ENCODE results near the gene ELN.

ELN gene

DNA sequence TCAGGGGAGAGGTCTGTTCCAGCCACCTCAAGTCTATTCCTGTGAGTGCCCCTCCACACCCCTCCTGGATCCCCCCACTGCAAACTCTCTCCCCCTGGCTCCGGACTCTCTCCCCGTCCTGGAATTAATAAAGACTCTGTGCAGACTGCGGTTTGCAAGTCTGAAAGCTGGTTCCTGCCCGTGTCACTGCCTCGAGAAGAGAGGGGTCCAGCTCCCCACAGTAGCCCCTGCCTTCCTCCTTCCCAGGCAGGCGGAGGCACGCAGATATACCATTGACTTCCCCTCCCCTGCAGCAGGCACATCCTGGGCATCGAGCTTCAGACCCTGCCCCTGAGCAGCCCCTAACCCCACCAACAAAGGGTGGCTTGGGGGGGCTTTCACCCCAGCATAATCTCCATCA lies 2.2 kb upstream of the ELN start:
- DNase-seq = no peak

DNA sequence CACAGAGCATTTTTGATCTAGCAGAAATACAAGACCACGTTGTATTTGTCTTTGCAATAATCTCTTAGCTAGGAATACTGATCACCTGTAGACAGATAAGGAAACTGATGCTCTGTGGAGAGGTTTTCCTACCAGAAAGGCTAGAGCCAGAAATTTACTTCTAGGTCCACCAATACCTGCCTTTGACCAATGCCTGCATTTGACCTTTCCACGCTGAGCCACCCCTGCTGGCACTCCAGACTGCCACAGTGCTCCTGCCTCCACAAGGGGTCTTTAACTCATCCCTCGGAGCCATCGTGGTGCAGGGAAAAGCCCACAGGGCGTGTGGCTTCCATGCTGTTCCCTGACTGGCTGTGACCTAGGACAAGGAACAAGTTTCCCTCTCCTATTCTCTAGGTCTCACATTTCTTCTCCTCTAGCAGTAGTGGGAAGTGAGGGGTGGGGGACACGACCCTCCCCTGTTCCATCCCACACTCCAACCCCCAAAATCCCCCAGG lies 1.5 kb upstream of the ELN start:
- no peak for DNase-seq

DNA sequence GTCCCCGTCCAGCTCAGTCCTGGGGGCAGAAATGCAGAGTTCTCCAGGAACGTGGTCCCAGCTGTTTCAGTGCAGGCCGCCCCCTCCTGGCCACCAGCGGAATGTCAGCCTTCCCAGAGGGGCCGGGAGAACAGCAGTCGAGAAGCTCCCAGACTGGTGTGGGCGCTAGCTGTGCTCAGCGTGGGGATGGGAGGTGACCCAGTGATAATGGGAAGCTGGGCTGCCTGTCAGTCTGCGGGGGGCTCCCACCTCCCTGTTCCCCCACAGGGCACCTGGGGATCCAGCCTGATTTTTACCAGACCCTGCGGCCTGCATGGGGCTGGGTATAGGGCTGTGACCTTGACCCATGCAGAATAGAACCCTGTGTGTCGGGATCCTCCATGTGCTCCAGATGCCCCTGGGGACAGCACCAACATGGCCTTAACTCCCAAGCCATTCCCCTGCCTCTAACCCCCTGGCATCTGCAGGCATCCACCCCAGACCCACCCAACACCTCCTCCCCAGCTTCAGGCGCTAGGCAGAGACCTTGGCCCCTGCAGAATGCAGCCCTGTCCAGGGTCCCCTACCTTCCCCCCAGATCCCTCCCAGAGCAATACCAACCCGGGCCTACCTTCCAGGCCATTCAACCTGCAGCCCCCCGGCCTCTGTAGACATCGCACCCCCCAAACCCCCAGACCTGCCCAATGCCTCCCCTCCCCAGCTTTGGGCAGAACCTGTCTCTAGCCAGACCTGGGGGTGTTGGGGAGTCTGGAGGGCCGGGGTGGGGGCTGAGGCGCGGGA lies 880 bp upstream of the ELN start:
- peak; percentile 76 for DNase-seq

GRCh38 chr7:74028321-74028838 lies 407 bp downstream of the ELN start:
- DNase-seq = no peak

DNA sequence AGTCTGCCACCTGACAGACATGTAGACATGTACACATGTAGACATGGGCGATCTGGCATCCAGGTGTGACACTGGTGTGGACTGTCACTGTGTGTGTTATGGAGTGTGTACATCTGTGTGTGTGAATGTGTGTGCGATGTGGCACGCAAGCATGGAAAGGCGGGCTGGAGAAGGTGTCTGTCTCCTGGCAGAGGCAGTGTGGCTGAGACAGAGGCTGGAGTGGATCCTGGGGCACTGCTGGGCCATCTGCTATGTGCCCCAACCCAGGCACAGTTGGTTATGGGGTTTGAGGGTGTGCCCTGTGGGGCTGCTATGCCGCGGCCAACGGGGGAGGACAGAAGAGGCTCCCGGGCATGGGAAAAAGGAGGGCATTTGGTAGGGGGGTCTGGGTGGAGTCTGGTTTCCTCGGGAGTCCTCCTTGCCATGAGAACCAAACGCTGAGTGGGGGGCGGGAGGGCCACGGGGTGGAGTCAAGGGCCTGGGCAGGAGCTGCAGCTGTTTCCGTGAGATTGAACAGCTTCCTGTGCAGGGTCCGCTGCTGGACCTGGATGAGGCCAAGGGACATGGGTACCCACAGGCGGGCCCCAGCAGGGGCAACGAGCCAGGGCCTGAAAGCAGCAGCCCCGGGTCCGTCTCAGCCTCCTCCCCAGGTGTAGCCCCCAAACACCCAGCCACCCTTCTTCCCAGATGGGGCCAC lies 1.3 kb downstream of the ELN start:
- DNase-seq = no peak

DNA sequence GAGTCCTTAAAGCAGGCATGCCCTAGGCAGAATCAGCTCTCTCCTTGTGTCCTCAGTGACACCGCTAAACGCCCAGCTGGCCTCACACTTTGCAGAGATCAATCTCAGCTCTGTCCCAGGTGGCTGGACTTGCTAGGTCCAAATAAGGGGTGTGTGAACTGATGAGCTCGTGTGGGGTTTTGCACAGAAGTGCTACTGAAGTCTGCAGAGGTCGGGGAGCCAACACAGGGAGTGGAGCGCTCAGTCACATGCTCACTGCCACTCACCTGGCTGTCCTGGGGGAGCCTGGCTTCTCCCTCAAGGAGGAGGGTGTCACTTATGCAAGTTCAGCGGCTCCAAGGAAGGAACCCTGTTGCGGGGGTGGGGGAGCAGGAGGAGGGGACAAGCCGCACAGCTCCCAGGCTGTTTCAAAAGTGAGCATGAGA lies 2.0 kb downstream of the ELN start:
- no peak for DNase-seq

GRCh38 chr7:74030861-74031260 lies 2.9 kb downstream of the ELN start:
- no peak for DNase-seq

- DNase-seq = no peak
These were observed 3.6 kb downstream of the ELN start for GRCh38 chr7:74031403-74032190.

GRCh38 chr7:74032191-74032490 lies 4.2 kb downstream of the ELN start:
- no peak for DNase-seq

DNA sequence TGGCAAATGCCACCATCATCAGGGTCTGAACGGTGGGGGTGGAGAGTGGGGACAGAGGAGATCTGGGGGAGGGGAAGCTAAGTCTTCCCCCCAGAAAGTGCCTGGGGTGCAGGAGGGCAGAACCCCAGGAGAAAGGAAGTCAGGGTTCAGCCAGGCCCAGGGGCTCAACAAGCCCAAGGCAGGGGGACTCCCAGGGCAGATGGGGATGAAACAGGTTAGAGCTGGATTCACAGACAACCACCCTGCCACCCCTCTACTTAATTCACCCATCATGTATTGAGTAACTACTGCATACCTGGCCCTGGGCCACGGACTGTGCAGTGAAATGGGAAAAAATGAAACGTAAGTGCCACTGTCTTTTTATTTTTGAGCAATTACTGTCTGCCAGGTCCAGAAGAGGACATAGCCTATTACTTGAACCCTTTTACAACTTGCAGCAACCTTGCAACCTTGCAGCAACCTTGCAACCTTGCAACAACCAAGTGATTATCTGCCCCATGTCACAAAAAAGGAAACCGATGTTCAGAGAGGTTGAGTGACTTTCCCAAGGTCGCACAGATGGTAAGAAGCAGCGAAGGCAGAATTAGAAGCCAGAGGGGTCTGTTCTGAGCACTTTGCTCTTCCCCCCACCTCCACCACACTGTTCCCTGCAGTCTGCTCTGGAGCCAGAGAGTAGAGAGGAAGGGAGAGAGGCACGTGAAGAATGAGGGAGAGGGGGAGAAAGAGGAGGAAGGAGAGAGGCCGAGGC lies 4.8 kb downstream of the ELN start:
- no peak for DNase-seq

GRCh38 chr7:74033372-74034311 lies 5.7 kb downstream of the ELN start:
- DNase-seq = no peak

DNA sequence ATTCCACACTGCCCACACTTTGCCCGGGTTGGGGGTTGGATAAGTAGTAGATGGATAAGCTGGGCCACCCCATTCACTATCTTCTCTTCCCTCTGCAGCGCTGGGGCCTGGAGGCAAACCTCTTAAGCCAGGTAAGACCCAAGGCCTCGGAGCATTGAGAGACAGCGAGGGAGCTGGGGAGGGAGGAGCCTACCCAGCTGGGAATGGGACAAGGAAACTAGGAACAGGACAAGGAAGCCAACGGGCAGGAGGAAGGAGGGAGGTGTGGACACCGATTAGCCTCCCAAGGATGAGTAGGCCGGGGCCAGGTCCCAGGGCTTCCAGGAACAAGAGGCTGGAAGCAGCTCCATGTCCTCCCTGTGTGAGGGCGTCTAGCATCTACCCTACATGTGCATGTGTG lies 9.6 kb downstream of the ELN start:
- DNase-seq = no peak

DNA sequence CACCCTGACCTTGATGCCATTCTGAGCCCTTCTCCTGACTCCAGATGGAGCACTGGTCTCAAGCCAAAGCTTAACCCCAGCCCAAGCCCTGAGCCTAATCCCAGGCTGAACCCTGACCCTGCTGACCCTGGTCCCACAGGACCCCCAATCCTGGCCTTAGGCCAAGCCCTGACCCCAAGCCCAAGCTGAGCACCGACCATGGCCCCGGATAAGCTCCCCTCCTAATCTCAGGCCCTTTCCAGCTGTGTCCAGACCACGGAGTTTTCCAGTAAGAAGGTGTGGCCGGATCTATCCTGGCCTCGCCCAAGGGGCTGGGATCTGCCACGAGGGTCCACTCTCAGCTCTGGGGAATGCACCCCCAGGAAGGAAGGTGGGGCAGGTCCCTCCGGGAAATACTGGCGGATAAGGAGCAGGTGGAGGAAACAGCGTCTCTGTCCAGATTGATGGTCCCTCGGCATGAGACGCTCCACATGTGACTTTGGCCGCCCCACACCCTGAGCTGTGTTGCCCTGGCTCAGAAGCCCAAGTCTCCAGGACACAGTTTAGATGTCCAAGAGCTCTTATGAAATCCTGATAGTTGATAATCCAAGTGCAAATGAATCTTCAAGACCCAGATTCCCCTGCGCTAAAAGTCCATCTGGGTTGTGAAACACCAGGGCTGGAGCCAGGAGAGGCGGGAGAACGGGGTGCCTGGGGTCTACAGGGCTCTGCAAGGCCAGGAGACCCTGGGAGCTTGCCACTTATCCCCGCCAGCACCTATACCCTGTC lies 10.4 kb downstream of the ELN start:
- no peak for DNase-seq

- DNase-seq = no peak
These were observed 11.4 kb downstream of the ELN start for GRCh38 chr7:74039337-74039736.

GRCh38 chr7:74040101-74040790 lies 12.3 kb downstream of the ELN start:
- DNase-seq = no peak

- no peak for DNase-seq
These were observed 13.0 kb downstream of the ELN start for GRCh38 chr7:74040791-74041520.

DNA sequence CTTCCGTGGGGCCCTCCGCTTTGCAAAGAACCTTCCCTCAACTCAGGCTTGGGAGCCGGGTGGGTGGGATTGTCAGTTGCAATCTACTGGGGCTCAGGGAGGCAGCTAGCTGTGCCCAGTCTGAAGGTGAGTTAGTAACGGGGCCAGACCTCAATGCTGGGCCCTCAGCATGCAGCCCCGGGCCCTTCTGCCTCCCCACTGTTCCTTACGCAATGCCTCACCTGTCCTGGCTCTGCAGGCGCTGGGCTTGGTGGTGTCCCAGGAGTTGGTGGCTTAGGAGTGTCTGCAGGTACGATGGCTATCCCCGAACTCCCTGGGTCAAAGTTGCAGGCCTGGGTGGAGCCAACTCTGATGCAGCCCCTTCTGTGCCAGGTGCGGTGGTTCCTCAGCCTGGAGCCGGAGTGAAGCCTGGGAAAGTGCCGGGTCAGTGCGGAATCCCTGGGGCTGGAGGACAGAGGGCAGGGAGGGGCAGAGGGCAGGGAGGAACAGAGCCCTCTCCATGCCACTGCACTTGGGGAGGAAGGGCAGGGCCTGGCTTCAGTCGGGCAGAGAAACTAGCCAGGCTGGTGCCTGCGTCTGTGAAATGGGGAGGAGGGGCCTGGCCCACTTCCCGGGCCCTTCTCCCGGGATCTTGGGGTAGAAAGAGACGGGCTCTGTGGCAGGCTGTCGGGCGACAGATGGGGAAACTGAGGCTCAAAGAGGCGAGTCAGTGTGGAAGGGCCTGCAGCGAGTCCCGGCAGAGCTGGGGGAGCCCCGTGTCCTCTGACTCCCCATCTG lies 15.0 kb downstream of the ELN start:
- DNase-seq = no peak

DNA sequence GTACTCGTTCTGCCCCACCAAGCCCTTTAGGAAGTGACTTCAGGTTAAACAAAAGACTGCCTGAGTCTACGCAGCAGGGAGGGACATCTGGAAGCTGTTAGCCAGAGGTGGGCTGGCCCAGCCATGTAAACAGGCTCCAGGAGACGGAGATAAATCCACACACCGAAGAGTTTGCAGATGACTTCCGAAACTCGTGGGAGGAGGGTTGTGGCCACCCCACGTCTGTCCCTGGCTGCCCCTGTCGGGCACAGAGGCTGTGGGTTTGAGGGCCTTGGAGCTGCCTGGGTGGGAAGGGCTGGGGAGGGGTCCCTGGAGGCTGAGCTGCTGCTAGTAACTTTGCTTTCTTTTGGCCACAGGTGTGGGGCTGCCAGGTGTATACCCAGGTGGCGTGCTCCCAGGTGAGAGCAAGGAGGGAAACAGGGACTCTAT lies 15.6 kb downstream of the ELN start:
- no peak for DNase-seq

All from activated CD4-positive, alpha-beta T cell treated with anti-CD3 and anti-CD28 coated beads for 48 hours (primary cell).